H54 (cell line): ENCODE measurements around the gene BEND5.

ENCODE experiments used
- DNase-seq: peaks from one replicate; pipeline ENCODE4 v3.0.0; 2011; ENCODE audit warnings: low spot score, mixed read lengths; ENCODE audit not compliant: insufficient read length
- FAIRE-seq: peaks from 3 replicates; lab custom pipeline; 2011; peaks lifted over from hg19 to GRCh38; lab: Jason Lieb, UNC
- POLR2A ChIP-seq: IDR thresholded peaks from 2 replicates; pipeline ENCODE4 v1.6.1; 2011; ENCODE audit warnings: low read depth, mild to moderate bottlenecking, low read length

The BEND5 gene

GRCh38 chr1:48692235-48692634 is 84.5 kb downstream of the BEND5 start:
- no peak for FAIRE-seq
- TF ChIP-seq POLR2A, result no peak
- no peak for DNase-seq

GRCh38 chr1:48691429-48692001 is 85.2 kb downstream of the BEND5 start:
- FAIRE-seq (no peak), DNase-seq (no peak)
- no peak for TF ChIP-seq POLR2A

GRCh38 chr1:48688102-48688760 is 88.5 kb downstream of the BEND5 start:
- TF ChIP-seq POLR2A, result no peak
- FAIRE-seq (no peak), DNase-seq (no peak)

- DNase-seq (no peak), FAIRE-seq (no peak)
- no peak for TF ChIP-seq POLR2A
Measured at GRCh38 chr1:48687282-48688045, 89.2 kb downstream of the BEND5 start.

GRCh38 chr1:48686159-48686558 is 90.5 kb downstream of the BEND5 start:
- FAIRE-seq, result no peak
- no peak for DNase-seq
- no peak for TF ChIP-seq POLR2A

GRCh38 chr1:48684381-48684780 is 92.3 kb downstream of the BEND5 start:
- no peak for TF ChIP-seq POLR2A
- no peak for DNase-seq
- FAIRE-seq, result no peak

- no peak for TF ChIP-seq POLR2A
- no peak for DNase-seq
- FAIRE-seq, result no peak
Measured at GRCh38 chr1:48683839-48684238, 92.9 kb downstream of the BEND5 start.

- no peak for TF ChIP-seq POLR2A
- no peak for FAIRE-seq
- no peak for DNase-seq
Measured at GRCh38 chr1:48681476-48682305, 95.0 kb downstream of the BEND5 start.

GRCh38 chr1:48680411-48681035 is 96.2 kb downstream of the BEND5 start:
- FAIRE-seq, result no peak
- no peak for DNase-seq
- TF ChIP-seq POLR2A, result no peak

- FAIRE-seq (no peak), DNase-seq (no peak)
- TF ChIP-seq POLR2A, result no peak
Measured at GRCh38 chr1:48679859-48680258, 96.8 kb downstream of the BEND5 start.

GRCh38 chr1:48678710-48679505 is 97.8 kb downstream of the BEND5 start:
- no peak for DNase-seq
- no peak for FAIRE-seq
- no peak for TF ChIP-seq POLR2A
